Gastrocnemius medialis (tissue), 4 donors: Measurements from ENCODE around the gene TBX2.

Source experiments
- POLR2A ChIP-seq, 2 donors: fragments of 450-650 bp; IDR thresholded peaks; one replicate each; pipeline ENCODE4 v1.6.1; 2017; ENCODE audit warnings: antibody characterized with exemption in 2 of 2, mild to moderate bottlenecking in 2 of 2, moderate library complexity in 2 of 2
- TF ChIP-seq, protein P1 (sequence below), 5 experiments: fragments of 450-650 bp in 3 of 5; fragments of 200-600 bp in 2 of 5; sonication (generic) in 2 of 5; IDR thresholded peaks in 4 of 5; conservative IDR thresholded peaks in 1 of 5; 1 replicate in 4 of 5; 2 replicates in 1 of 5; pipeline ENCODE4 v1.5.1; 2016 to 2019; ENCODE audit warnings: antibody characterized with exemption in 5 of 5, mild to moderate bottlenecking in 3 of 5, moderate library complexity in 3 of 5

DNA sequence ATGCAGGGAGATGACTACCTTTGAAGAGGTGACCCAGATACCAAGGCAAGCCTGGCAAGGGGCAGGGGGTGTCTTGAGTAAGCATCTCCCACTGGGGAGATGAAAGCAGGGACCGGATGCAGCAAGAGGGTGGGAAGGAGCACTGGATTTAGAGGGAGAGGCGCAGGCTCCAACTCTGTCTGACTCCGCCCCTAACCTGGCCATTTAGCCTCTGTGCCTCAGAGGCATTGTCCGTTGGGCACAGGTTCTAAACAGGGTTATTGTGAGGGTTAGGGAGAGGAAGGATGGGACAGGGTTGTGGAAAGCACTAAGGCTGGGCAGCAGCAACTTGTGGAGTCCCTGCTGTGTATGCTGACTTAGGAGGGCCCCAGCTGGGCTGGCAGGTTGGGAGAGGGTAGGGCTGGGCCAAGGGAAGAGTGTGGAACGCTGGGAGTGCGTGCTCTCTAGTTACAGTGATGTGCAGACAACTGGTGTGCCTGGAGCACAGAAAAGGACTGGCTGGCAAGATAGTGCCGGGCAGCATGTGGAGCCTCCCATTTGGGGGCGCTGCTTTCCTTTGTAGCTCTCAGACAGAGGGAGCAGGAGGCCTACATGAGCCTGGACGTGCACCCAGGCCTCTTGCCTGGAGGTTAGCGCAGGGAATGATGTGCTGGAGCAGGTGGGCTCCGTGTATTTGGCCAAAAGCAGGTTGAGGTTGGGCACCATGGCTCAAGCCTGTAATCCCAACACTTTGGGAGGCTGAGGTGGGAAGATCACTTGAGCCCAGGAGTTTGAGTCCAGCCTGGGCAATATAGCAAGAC, 26.2 kb downstream of the TBX2 start:
- TF ChIP-seq, protein P1, sequence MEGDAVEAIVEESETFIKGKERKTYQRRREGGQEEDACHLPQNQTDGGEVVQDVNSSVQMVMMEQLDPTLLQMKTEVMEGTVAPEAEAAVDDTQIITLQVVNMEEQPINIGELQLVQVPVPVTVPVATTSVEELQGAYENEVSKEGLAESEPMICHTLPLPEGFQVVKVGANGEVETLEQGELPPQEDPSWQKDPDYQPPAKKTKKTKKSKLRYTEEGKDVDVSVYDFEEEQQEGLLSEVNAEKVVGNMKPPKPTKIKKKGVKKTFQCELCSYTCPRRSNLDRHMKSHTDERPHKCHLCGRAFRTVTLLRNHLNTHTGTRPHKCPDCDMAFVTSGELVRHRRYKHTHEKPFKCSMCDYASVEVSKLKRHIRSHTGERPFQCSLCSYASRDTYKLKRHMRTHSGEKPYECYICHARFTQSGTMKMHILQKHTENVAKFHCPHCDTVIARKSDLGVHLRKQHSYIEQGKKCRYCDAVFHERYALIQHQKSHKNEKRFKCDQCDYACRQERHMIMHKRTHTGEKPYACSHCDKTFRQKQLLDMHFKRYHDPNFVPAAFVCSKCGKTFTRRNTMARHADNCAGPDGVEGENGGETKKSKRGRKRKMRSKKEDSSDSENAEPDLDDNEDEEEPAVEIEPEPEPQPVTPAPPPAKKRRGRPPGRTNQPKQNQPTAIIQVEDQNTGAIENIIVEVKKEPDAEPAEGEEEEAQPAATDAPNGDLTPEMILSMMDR (IDR thresholded peaks at IDR 0.05 in 4 of 5, conservative IDR thresholded peaks at IDR 0.05 in 1 of 5) = no peak
- no peak for TF ChIP-seq POLR2A (IDR thresholded peaks at IDR 0.05)
